ENCODE results near the gene NAPA. TPM values are rescaled to one million over a fixed set of nuclear protein-coding genes. Genes with fewer than 3 reads are reported as not detected.

The NAPA gene
- total and polyA plus RNA-seq, 10 of the 15 experiments (the other 5 are each of a cell fraction or from before 2014, with no cell fraction given) = 8.2 to 193 (median 102) TPM

DNA sequence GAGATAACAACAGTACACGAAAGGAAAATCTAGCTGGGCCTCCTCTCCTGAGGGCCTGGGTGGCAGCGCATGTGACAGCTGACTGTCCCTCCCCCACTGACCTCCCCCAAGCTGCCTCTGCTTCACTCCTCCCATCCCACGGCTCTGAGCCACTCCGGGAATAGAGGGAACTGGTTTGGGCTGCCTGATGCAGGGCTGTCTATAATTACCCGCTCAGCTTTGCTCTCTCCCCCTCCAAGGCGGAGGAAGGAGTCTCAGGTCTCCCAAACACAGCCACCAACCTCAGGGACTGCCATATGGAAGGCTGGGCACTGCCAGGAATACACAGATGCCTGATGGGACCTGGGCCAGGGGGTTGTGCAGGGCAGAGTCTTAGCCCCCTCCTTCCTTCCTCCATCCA, 7.9 kb downstream of the NAPA start:
- ChIA-PET POLR2A (interaction anchor here (0.6 kb wide), 1 partner anchor 9 kb away, joined by 3 read pairs; no protein-coding TSS in a partner anchor), CTCF (interaction anchor here (0.6 to 1.0 kb wide), 2 partner anchors 9 to 208 kb away, joined by 3 to 6 read pairs; no protein-coding TSS in a partner anchor), SMC1A (ENCODE audit: uncharacterized antibody, unreplicated experiment) (no interaction called here), RAD21 (ENCODE audit: unreplicated experiment) (no interaction called here)
- Histone ChIP-seq H3K36me3 (ENCODE audit: control insufficient read depth in 2 of 2, insufficient read depth in 2 of 2, low read length in 1 of 2) (peaks cover 20% of the 10 kb centered on the region in 2 experiments), H3K4me1 (ENCODE audit: control insufficient read depth, insufficient read depth, low read length) (no peaks in the 10 kb centered on the region; the same call in 1 of the 2 replicates), H3K27ac (ENCODE audit: control insufficient read depth, insufficient read depth) (no peak overlapping the region), H3K9ac (ENCODE audit: control insufficient read depth, insufficient read depth, low read length) (no peak overlapping the region), H3K4me3 (no peak overlapping the region), H2AFZ (ENCODE audit: control insufficient read depth, low read depth, low read length) (no peak overlapping the region), H3K9me3 (replicated peaks; ENCODE audit: control insufficient read depth, insufficient read depth, low read length) (no peaks in the 10 kb centered on the region), H3K27me3 (replicated peaks in 1 of 2; ENCODE audit: control insufficient read depth in 2 of 2, insufficient read depth in 2 of 2, low read length in 1 of 2) (no peaks in the 10 kb centered on the region), H3K4me2 (ENCODE audit: control insufficient read depth, insufficient read depth) (no peak overlapping the region), H4K20me1 (ENCODE audit: control insufficient read depth, insufficient read depth) (no peaks in the 10 kb centered on the region; the same call in 1 of the 2 replicates), H3K79me2 (ENCODE audit: control insufficient read depth, insufficient read depth, low read length) (peaks cover 45% of the 10 kb centered on the region)
- DNase-seq (ENCODE audit: low read depth, low spot score) (no peak), FAIRE-seq (no peak), ATAC-seq (no peak)
- intact Hi-C loops (cut with micrococcal nuclease; ENCODE audit: unreplicated experiment) = no loop called here
- in situ Hi-C loops (cut with MboI) = no loop called here
- TF ChIP-seq SIX5 (IDR thresholded peaks at IDR 0.05; ENCODE audit: low read depth, low read length, severe bottlenecking) (no peak), NFIC (IDR thresholded peaks at IDR 0.05; ENCODE audit: low read depth, low read length) (no peak), ESRRA (IDR thresholded peaks at IDR 0.05; ENCODE audit: low read length) (no peak), IKZF2 (IDR thresholded peaks at IDR 0.05) (no peak), ASH2L (IDR thresholded peaks at IDR 0.05; ENCODE audit: borderline replicate concordance, low read depth) (no peak), ZSCAN29 (IDR thresholded peaks at IDR 0.05) (no peak), CEBPB (IDR thresholded peaks at IDR 0.05; ENCODE audit: borderline replicate concordance in 1 of 2, low read depth in 2 of 2, low read length in 2 of 2) (no peak)
- TF ChIP-seq, protein P1, sequence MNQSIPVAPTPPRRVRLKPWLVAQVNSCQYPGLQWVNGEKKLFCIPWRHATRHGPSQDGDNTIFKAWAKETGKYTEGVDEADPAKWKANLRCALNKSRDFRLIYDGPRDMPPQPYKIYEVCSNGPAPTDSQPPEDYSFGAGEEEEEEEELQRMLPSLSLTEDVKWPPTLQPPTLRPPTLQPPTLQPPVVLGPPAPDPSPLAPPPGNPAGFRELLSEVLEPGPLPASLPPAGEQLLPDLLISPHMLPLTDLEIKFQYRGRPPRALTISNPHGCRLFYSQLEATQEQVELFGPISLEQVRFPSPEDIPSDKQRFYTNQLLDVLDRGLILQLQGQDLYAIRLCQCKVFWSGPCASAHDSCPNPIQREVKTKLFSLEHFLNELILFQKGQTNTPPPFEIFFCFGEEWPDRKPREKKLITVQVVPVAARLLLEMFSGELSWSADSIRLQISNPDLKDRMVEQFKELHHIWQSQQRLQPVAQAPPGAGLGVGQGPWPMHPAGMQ (IDR thresholded peaks at IDR 0.05; ENCODE audit: borderline replicate concordance) = no peak
- TF ChIP-seq, protein P2, sequence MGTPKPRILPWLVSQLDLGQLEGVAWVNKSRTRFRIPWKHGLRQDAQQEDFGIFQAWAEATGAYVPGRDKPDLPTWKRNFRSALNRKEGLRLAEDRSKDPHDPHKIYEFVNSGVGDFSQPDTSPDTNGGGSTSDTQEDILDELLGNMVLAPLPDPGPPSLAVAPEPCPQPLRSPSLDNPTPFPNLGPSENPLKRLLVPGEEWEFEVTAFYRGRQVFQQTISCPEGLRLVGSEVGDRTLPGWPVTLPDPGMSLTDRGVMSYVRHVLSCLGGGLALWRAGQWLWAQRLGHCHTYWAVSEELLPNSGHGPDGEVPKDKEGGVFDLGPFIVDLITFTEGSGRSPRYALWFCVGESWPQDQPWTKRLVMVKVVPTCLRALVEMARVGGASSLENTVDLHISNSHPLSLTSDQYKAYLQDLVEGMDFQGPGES (IDR thresholded peaks at IDR 0.05) = no peak
- TF ChIP-seq, protein P3, sequence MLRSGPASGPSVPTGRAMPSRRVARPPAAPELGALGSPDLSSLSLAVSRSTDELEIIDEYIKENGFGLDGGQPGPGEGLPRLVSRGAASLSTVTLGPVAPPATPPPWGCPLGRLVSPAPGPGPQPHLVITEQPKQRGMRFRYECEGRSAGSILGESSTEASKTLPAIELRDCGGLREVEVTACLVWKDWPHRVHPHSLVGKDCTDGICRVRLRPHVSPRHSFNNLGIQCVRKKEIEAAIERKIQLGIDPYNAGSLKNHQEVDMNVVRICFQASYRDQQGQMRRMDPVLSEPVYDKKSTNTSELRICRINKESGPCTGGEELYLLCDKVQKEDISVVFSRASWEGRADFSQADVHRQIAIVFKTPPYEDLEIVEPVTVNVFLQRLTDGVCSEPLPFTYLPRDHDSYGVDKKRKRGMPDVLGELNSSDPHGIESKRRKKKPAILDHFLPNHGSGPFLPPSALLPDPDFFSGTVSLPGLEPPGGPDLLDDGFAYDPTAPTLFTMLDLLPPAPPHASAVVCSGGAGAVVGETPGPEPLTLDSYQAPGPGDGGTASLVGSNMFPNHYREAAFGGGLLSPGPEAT (IDR thresholded peaks at IDR 0.05; ENCODE audit: low read depth) = no peak
- TF ChIP-seq, protein P4, sequence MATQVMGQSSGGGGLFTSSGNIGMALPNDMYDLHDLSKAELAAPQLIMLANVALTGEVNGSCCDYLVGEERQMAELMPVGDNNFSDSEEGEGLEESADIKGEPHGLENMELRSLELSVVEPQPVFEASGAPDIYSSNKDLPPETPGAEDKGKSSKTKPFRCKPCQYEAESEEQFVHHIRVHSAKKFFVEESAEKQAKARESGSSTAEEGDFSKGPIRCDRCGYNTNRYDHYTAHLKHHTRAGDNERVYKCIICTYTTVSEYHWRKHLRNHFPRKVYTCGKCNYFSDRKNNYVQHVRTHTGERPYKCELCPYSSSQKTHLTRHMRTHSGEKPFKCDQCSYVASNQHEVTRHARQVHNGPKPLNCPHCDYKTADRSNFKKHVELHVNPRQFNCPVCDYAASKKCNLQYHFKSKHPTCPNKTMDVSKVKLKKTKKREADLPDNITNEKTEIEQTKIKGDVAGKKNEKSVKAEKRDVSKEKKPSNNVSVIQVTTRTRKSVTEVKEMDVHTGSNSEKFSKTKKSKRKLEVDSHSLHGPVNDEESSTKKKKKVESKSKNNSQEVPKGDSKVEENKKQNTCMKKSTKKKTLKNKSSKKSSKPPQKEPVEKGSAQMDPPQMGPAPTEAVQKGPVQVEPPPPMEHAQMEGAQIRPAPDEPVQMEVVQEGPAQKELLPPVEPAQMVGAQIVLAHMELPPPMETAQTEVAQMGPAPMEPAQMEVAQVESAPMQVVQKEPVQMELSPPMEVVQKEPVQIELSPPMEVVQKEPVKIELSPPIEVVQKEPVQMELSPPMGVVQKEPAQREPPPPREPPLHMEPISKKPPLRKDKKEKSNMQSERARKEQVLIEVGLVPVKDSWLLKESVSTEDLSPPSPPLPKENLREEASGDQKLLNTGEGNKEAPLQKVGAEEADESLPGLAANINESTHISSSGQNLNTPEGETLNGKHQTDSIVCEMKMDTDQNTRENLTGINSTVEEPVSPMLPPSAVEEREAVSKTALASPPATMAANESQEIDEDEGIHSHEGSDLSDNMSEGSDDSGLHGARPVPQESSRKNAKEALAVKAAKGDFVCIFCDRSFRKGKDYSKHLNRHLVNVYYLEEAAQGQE (IDR thresholded peaks at IDR 0.05; ENCODE audit: low read depth, low read length) = no peak
- WGBS (ENCODE audit: insufficient coverage, insufficient replicate concordance, low lambda C conversion rate, missing lambda C conversion rate) = 95% methylated on average over 6 of the region's 6 CpGs
- BruUV-seq (replicated peaks) = no TSS peak

All from GM12878 (cell line).